Measurements from ENCODE around the gene RASD1.

RASD1 gene

GRCh38 chr17:17494499-17494869, 1.7 kb downstream of the RASD1 start:
- no peak for DNase-seq (ENCODE audit: low read depth)
- TF ChIP-seq, protein P1, sequence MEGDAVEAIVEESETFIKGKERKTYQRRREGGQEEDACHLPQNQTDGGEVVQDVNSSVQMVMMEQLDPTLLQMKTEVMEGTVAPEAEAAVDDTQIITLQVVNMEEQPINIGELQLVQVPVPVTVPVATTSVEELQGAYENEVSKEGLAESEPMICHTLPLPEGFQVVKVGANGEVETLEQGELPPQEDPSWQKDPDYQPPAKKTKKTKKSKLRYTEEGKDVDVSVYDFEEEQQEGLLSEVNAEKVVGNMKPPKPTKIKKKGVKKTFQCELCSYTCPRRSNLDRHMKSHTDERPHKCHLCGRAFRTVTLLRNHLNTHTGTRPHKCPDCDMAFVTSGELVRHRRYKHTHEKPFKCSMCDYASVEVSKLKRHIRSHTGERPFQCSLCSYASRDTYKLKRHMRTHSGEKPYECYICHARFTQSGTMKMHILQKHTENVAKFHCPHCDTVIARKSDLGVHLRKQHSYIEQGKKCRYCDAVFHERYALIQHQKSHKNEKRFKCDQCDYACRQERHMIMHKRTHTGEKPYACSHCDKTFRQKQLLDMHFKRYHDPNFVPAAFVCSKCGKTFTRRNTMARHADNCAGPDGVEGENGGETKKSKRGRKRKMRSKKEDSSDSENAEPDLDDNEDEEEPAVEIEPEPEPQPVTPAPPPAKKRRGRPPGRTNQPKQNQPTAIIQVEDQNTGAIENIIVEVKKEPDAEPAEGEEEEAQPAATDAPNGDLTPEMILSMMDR (conservative IDR thresholded peaks at IDR 0.05; ENCODE audit: low read length), result no peak
- H3K4me3 ChIP-seq (ENCODE audit: low read length), result peak overlapping the region; percentile 43

GRCh38 chr17:17493986-17494466, 2.2 kb downstream of the RASD1 start:
- no peak for DNase-seq (ENCODE audit: low read depth)
- TF ChIP-seq, protein P1 (conservative IDR thresholded peaks at IDR 0.05; ENCODE audit: low read length), result no peak
- no peak overlapping the region for H3K4me3 ChIP-seq (ENCODE audit: low read length)

- no peak overlapping the region for H3K4me3 ChIP-seq (ENCODE audit: low read length)
- TF ChIP-seq, protein P1 (conservative IDR thresholded peaks at IDR 0.05; ENCODE audit: low read length), result no peak
- no peak for DNase-seq (ENCODE audit: low read depth)
Measured at GRCh38 chr17:17493249-17493985, 2.8 kb downstream of the RASD1 start.

GRCh38 chr17:17492571-17492970, 3.6 kb downstream of the RASD1 start:
- H3K4me3 ChIP-seq (ENCODE audit: low read length), result no peak overlapping the region
- TF ChIP-seq, protein P1 (conservative IDR thresholded peaks at IDR 0.05; ENCODE audit: low read length), result no peak
- DNase-seq (ENCODE audit: low read depth), result no peak

- no peak overlapping the region for H3K4me3 ChIP-seq (ENCODE audit: low read length)
- TF ChIP-seq, protein P1 (conservative IDR thresholded peaks at IDR 0.05; ENCODE audit: low read length), result no peak
- no peak for DNase-seq (ENCODE audit: low read depth)
Measured at GRCh38 chr17:17492085-17492484, 4.1 kb downstream of the RASD1 start.

- DNase-seq (ENCODE audit: low read depth), result no peak
- H3K4me3 ChIP-seq (ENCODE audit: low read length), result no peak overlapping the region
- TF ChIP-seq, protein P1 (conservative IDR thresholded peaks at IDR 0.05; ENCODE audit: low read length), result no peak
Measured at GRCh38 chr17:17491546-17491988, 4.6 kb downstream of the RASD1 start.

DNA sequence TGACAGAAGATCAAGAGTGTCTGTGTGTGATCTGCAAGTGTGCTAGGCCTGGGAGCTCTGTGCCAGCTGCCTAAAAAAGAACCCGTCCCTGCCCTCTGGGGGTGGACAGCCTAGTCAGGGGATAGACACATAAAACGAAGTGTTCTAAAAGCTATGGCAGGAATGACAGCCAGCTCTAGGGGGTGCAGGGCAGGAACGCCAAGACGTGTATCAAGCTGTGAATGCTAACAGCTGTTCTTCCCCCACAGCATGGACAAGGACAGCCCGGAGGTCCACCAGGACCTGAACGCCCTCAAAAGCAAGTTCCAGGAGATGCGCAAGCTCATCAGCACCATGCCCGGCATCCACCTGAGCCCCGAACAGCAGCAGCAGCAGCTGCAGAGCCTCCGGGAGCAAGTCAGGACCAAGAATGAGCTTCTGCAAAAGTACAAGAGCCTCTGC, 5.1 kb downstream of the RASD1 start:
- no peak for DNase-seq (ENCODE audit: low read depth)
- no peak overlapping the region for H3K4me3 ChIP-seq (ENCODE audit: low read length)
- TF ChIP-seq, protein P1 (conservative IDR thresholded peaks at IDR 0.05; ENCODE audit: low read length), result no peak
